Activated CD4-positive, alpha-beta T cell treated with anti-CD3 and anti-CD28 coated beads, Interleukin-2, Interleukin-4, amounts not matched to agents 100 ng/mL and 50 ng/mL, durations not matched to agents 16 hours and 8 hours (primary cell): Measurements from ENCODE around the gene KCNMA1.

Source experiments
- DNase-seq: peaks from one replicate; pipeline ENCODE4 v3.0.0-alpha.2; 2020; ENCODE audit warnings: low spot score

The KCNMA1 gene

GRCh38 chr10:77075926-77076325 lies 561.7 kb downstream of the KCNMA1 start:
- DNase-seq = no peak

DNA sequence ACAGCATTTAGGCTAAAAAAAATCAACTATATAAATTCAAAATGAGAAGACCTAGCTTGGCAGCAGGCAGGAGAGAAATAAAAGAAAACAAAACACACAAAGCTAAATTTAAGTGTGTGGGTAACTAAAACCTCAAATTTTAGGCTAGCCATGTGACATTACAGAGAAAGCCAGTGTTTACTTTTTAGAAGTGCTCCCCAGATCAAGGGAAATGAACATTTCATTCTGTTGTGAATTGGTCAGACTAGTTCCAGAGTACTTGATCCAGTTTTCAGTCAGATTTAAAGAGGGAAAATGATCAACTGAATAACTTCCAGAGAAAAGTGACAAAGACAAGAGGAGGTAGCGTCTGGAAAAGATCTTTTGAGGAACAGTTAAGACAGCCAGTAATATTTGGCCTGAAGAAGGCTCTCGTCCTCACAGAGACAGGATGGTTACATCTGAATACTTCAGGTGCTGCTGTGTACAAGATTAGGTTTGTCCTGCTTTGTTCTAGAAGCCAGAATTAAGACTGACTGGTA lies 563.4 kb downstream of the KCNMA1 start:
- no peak for DNase-seq

- no peak for DNase-seq
These were observed 564.0 kb downstream of the KCNMA1 start for GRCh38 chr10:77073663-77073960.

GRCh38 chr10:77072836-77073662 lies 564.6 kb downstream of the KCNMA1 start:
- no peak for DNase-seq

DNA sequence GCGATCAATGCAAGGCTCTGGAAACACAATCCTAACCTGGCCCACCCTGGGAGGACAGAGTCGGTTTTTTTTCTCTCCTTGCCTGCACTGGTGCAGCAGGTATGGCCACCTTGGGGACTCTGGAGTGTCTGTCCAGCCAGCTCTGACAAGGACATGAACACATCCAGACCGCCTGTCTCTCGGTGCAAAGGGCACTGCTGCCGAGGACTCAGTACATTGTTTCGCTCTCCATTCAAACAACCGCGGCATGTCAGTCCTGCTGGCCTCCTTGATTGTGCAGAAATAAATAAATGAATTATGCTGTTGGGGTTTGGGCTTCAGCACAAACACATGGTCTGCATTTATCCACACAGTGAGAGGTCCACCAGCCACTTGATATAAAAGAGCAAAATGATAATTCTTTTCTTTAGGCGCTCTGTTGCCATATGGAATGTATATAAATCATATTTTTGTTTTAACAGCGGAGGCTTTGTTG lies 565.2 kb downstream of the KCNMA1 start:
- no peak for DNase-seq

GRCh38 chr10:77071956-77072355 lies 565.7 kb downstream of the KCNMA1 start:
- DNase-seq = no peak

DNA sequence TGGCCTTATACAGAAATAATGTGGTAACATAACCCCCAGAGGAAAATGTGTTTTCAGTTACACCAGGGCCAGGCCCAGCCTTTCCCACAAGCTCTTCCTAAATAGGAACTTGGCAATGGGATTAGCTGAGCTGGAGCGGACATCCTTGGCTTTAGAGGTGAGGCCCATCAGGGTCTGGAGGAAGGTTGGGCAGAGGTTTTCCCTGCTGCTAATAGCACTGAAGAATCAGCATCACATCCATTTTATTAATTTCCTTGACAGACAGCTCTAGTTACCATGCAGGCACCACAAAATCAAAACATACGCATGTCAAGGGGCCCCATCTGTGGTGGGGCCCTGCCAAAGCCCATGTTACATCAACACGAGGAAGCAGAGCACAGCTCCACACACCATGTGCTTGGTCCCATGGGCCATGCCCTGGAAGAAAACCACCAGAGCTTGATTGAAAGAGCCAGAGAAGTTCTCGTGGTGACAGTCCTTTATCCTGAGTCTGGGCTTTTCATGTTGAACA lies 566.6 kb downstream of the KCNMA1 start:
- no peak for DNase-seq

GRCh38 chr10:77070346-77070745 lies 567.3 kb downstream of the KCNMA1 start:
- DNase-seq = no peak

GRCh38 chr10:77068969-77069368 lies 568.6 kb downstream of the KCNMA1 start:
- no peak for DNase-seq

- DNase-seq = no peak
These were observed 569.3 kb downstream of the KCNMA1 start for GRCh38 chr10:77068272-77068671.

DNA sequence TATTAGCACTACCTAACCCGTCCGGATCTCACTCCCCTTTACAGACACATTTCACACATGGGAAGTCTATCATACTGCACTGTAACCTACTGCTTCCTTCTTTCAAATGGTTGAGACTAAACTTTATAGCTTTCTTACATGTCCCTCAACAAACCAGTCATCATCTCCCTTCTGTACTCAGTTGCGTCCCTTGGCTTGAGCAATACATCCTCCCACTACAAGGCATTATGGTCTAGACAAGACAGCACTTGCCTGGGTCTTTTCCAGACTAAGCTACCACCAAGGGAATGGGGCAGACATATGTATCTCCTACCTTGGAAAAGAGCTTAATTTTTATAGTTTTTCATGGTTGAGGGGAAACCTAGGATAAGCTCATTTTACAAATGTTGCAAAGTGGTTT lies 575.2 kb downstream of the KCNMA1 start:
- DNase-seq = no peak

DNA sequence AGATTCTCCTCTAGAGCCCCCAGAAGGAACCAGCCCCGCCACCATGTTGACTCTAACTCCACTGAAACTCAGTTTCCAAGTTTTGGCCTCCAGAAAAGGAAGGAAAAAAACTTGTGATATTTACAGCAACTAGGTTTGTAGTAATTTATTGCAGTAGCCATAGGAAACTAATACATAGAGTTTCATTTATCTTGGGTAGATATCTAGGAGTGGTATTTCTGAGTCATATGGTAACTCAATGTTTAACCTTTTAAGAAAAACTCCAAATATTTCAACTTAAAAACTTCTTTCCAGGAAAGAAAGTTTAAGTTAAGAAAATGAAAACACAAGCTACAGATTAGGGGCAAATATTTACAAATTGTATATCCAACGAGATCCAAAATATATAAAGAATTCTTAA lies 576.7 kb downstream of the KCNMA1 start:
- DNase-seq = no peak

- no peak for DNase-seq
These were observed 581.0 kb downstream of the KCNMA1 start for GRCh38 chr10:77056650-77057049.

GRCh38 chr10:77052593-77052992 lies 585.0 kb downstream of the KCNMA1 start:
- DNase-seq = no peak

GRCh38 chr10:77051837-77052236 lies 585.8 kb downstream of the KCNMA1 start:
- DNase-seq = no peak

GRCh38 chr10:77049896-77050295 lies 587.7 kb downstream of the KCNMA1 start:
- DNase-seq = no peak

- no peak for DNase-seq
These were observed 588.5 kb downstream of the KCNMA1 start for GRCh38 chr10:77049146-77049545.

DNA sequence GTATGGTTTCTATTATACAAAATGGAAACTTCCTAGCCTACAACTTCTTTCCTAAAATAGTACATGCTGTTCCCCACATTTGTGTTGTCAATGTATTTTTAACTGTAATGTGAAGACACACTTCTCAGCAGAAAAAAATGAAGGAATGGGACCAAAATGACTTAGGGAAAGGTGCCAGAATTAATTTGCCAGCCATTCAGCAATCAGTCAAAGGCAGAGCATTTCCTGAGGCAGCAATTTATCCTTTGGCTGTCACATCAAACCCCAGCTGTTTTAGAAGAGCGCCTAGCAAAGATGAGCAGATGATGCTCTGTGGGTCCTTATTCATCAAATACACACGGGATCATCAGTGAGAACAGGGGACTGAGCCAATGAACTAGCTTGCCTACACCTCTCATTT lies 592.5 kb downstream of the KCNMA1 start:
- no peak for DNase-seq

GRCh38 chr10:77043420-77043763 lies 594.2 kb downstream of the KCNMA1 start:
- no peak for DNase-seq

- no peak for DNase-seq
These were observed 594.7 kb downstream of the KCNMA1 start for GRCh38 chr10:77042706-77043419.

DNA sequence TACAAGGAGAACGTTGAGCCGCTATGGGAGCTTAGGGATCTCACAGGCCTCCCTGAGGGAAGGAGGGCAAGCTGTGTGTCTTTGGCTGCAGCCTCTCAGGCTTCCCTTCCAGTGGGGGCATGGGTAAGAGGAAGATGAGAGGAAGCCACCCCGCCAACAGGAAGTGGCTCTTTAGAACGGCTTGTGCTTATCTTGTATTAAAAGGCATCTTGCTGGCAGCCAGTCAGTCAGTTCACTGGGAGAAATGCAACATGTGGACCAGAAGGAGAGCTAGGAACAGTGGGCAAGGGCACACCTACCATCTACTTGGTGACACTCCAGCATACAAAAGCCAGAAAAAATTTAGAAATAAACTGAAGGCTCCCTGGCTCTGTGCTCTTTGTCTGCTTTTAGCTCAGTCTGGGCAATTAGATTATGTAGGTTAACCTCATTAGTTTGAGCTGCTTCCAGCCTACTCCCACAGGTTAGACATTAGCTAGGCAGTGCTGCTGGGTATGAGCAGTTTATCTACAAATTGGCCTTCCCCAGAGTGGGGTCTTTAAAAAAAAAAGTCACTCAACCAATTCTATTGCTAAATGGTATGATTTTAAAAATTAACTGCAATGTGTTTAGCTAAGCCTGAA lies 595.9 kb downstream of the KCNMA1 start:
- DNase-seq = no peak

DNA sequence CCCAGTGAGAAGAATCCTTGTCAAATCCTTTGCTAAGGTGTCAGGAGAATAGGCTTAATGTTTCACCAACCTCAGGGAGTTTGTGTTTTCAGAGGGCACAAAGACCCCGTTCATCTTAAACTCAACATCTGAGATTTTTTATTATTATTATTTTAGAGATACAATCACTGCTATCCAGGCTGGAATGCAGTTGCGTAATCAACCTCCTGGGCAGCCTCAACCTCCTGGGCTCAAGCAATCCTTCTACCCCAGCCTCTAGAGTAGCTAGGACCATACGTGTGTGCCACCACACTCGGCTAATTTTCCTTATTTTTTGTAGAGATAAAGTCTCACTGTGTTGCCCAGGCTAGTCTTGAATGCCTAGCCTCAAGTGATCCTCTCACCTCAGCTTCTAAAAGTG lies 599.2 kb downstream of the KCNMA1 start:
- DNase-seq = no peak
